Endothelial cell of umbilical vein (primary cell): ENCODE data around the gene SOSTDC1. TPM values are rescaled to one million over a fixed set of nuclear protein-coding genes. Genes with fewer than 3 reads are reported as not detected.
A peak's percentile ranks its signal among the peaks of the same experiment; 100 is the strongest.

Source experiments
- BruUV-seq: library from RNA; stranded (reverse); fragments of 400-500 nt; replicated peaks from 2 replicates; lab custom pipeline; 2021; lab: Mats Ljungman, UMichigan
- CTCF ChIA-PET: fragments of 300-600, 350-600 bp; sonication (Branson Sonifier 250); formaldehyde crosslinking; loops from one replicate; lab custom pipeline; 2021; ENCODE audit warnings: antibody characterized with exemption, inconsistent platforms; lab: Charles Lee
- POLR2A ChIA-PET: fragments of 300-600, 350-600 bp; sonication (Branson Sonifier 250); formaldehyde crosslinking; loops from one replicate; lab custom pipeline; 2021; ENCODE audit warnings: antibody characterized with exemption, inconsistent platforms; lab: Charles Lee
- DNase-seq: peaks from one replicate; pipeline ENCODE4 v3.0.0-alpha.2; 2011; ENCODE audit warnings: low read depth, low spot score
- FAIRE-seq: peaks from 2 replicates; lab custom pipeline; 2011; peaks lifted over from hg19 to GRCh38; lab: Jason Lieb, UNC
- H2AFZ ChIP-seq: 2 replicates; pipeline ENCODE4 v1.6.0; 2012; ENCODE audit warnings: low read depth, low read length, control low read depth, inconsistent platforms
- H3K27ac ChIP-seq: 2 replicates; pipeline ENCODE4 v1.5.1; 2011; ENCODE audit warnings: low read depth, mild to moderate bottlenecking, control low read depth, low read length, moderate library complexity; ENCODE audit not compliant: insufficient read depth
- H3K27me3 ChIP-seq, 2 experiments: 2 replicates each; pipeline versions ENCODE4 v1.6.0 to v1.6.1; 2011; ENCODE audit warnings: low read length in 2 of 2, mixed read lengths in 1 of 2; ENCODE audit not compliant: control insufficient read depth in 2 of 2, insufficient read depth in 2 of 2
- H3K36me3 ChIP-seq, 2 experiments: 2 replicates in 1 of 2; 3 replicates in 1 of 2; pipeline ENCODE4 v1.5.1; 2011; ENCODE audit warnings: low read length in 2 of 2, mild to moderate bottlenecking in 1 of 2, moderate library complexity in 1 of 2; ENCODE audit not compliant: control insufficient read depth in 2 of 2, insufficient read depth in 2 of 2; ENCODE audit errors: extremely low read depth in 1 of 2
- H3K4me1 ChIP-seq: 3 replicates; pipeline ENCODE4 v1.5.1; 2011; ENCODE audit warnings: mild to moderate bottlenecking, low read length; ENCODE audit not compliant: control insufficient read depth, insufficient read depth; ENCODE audit errors: extremely low read depth
- H3K4me2 ChIP-seq: 2 replicates; pipeline ENCODE4 v1.6.1; 2011; ENCODE audit warnings: low read length, control low read depth, mixed read lengths; ENCODE audit not compliant: insufficient read depth
- H3K4me3 ChIP-seq, 3 experiments: fragments of 200-600 bp in 1 of 3; sonication (generic), shearing (Covaris generic) in 1 of 3; replicated peaks in 1 of 3; 2 replicates each; pipeline ENCODE4 v1.5.1; 2011 to 2016; ENCODE audit warnings: control low read depth in 3 of 3, low read length in 3 of 3, mild to moderate bottlenecking in 2 of 3, inconsistent platforms in 1 of 3, low read depth in 1 of 3, moderate library complexity in 1 of 3; ENCODE audit not compliant: insufficient read depth in 1 of 3
- H3K79me2 ChIP-seq: 2 replicates; pipeline ENCODE4 v1.6.0; 2012; ENCODE audit warnings: low read length, inconsistent platforms; ENCODE audit not compliant: control insufficient read depth, insufficient read depth
- H3K9ac ChIP-seq: replicated peaks from 2 replicates; pipeline ENCODE3; 2011; ENCODE audit warnings: low read length, control low read depth; ENCODE audit not compliant: insufficient read depth; ENCODE audit errors: extremely low read depth
- H3K9me1 ChIP-seq: replicated peaks from 3 replicates; pipeline ENCODE4 v1.6.0; 2011; ENCODE audit warnings: mild to moderate bottlenecking, low read length; ENCODE audit not compliant: control insufficient read depth, insufficient read depth; ENCODE audit errors: extremely low read depth
- H3K9me3 ChIP-seq: replicated peaks from 2 replicates; pipeline ENCODE4 v1.5.1; 2012; ENCODE audit warnings: low read length, inconsistent platforms; ENCODE audit not compliant: control insufficient read depth, insufficient read depth
- H4K20me1 ChIP-seq: replicated peaks from 2 replicates; pipeline ENCODE3; 2011; ENCODE audit warnings: mild to moderate bottlenecking, low read length; ENCODE audit not compliant: control insufficient read depth, insufficient read depth; ENCODE audit errors: extremely low read depth
- CTCF ChIP-seq, 2 donors: IDR thresholded peaks; 1 replicate in 1 of 2; 2 replicates in 1 of 2; pipeline ENCODE4 v1.5.1; 2011; ENCODE audit warnings: low read length in 2 of 2, mild to moderate bottlenecking in 2 of 2, moderate library complexity in 2 of 2, control low read depth in 1 of 2, inconsistent platforms in 1 of 2, low read depth in 1 of 2; ENCODE audit not compliant: insufficient read depth in 1 of 2; ENCODE audit errors: extremely low read depth in 1 of 2
- EZH2 ChIP-seq: IDR thresholded peaks from 2 replicates; pipeline ENCODE4 v1.6.1; 2012; ENCODE audit warnings: borderline replicate concordance, low read depth, mild to moderate bottlenecking, moderate library complexity, low read length, inconsistent platforms; ENCODE audit not compliant: severe bottlenecking
- FOS ChIP-seq: IDR thresholded peaks from 2 replicates; pipeline ENCODE4 v1.6.1; 2011; ENCODE audit warnings: mild to moderate bottlenecking, low read length, moderate library complexity, borderline replicate concordance; ENCODE audit not compliant: insufficient read depth
- GATA2 ChIP-seq: IDR thresholded peaks from 2 replicates; pipeline ENCODE4 v1.7.0; 2011; ENCODE audit warnings: low read depth, mild to moderate bottlenecking, moderate library complexity, mixed read lengths, low read length; ENCODE audit not compliant: insufficient read length, insufficient read depth
- JUN ChIP-seq: IDR thresholded peaks from 2 replicates; pipeline ENCODE4 v1.6.1; 2011; ENCODE audit warnings: borderline replicate concordance, low read depth; ENCODE audit not compliant: insufficient read length, insufficient read depth
- MAX ChIP-seq: IDR thresholded peaks from 2 replicates; pipeline ENCODE4 v1.6.1; 2011; ENCODE audit not compliant: insufficient read depth, insufficient read length
- MYC ChIP-seq: IDR thresholded peaks from one replicate; pipeline ENCODE4 v1.6.1; 2011; ENCODE audit warnings: mild to moderate bottlenecking, low read depth, low read length
- POLR2A ChIP-seq: IDR thresholded peaks from 2 replicates; pipeline ENCODE4 v1.6.1; 2012; ENCODE audit warnings: low read depth, mild to moderate bottlenecking, control low read depth, low read length
- POLR2AphosphoS5 ChIP-seq: IDR thresholded peaks from 2 replicates; pipeline ENCODE4 v1.6.1; 2012; ENCODE audit warnings: low read depth, mild to moderate bottlenecking, control low read depth, low read length, moderate library complexity; ENCODE audit not compliant: insufficient read depth
- dilution Hi-C: fragments of 300-500 bp; cut with MboI; formaldehyde crosslinking; loops from one replicate; pipeline ENCODE4 v1.15.0; 2019; ENCODE audit warnings: low sequenced_read_pairs; ENCODE audit not compliant: extremely low pct_ligation_motif_present
- intact Hi-C: fragments of 100-400 bp; cut with micrococcal nuclease; formaldehyde crosslinking; loops from one replicate; pipeline ENCODE4 v1.10.0; 2022
- polyA plus RNA-seq, 4 experiments: library from polyadenylated mRNA; depleted of rRNA in 3 of 4; stranded (reverse) in 3 of 4; unstranded in 1 of 4; fragments of >200 nt; gene quantifications; 2 replicates each; pipeline versions ENCODE4 v1.2.1 to v1.2.3, GENCODE V29; 2011 to 2012; ENCODE audit warnings: missing spikeins in 1 of 4
- total RNA-seq: library from RNA; stranded (reverse); gene quantifications from 2 replicates; pipeline ENCODE4 v1.2.3, GENCODE V29; 2021

SOSTDC1 gene
- total and polyA plus RNA-seq, 2 donors (not counting 3 experiments of a cell fraction or from before 2014, with no cell fraction given): not detected

- H4K20me1 ChIP-seq: no peaks in the 10 kb centered on the region
- peak overlapping the region; percentile 88 for H3K4me2 ChIP-seq
- no TSS peak for BruUV-seq
- dilution Hi-C loops: no loop called here
- no peaks in the 10 kb centered on the region for H3K9me3 ChIP-seq
- no peak for TF ChIP-seq JUN
- TF ChIP-seq POLR2A: no peak
- TF ChIP-seq MYC: no peak
- no peak for TF ChIP-seq POLR2AphosphoS5
- no peak for TF ChIP-seq MAX
- TF ChIP-seq EZH2: no peak
- TF ChIP-seq GATA2: no peak
- no peak for TF ChIP-seq FOS
- TF ChIP-seq CTCF (IDR thresholded peaks at IDR 0.05; ENCODE audit: extremely low read depth in 1 of 2, insufficient read depth in 1 of 2, low read depth in 1 of 2, low read length in 2 of 2): no peak
- ChIA-PET CTCF (interaction anchor here (1.2 to 2.7 kb wide), 5 partner anchors 14 to 342 kb away, joined by 3 to 15 read pairs (median 5); no protein-coding TSS in a partner anchor), POLR2A (interaction anchor here (1.1 kb wide), 1 partner anchor 322 kb away, joined by 5 read pairs; no protein-coding TSS in a partner anchor)
- DNase-seq (no peak), FAIRE-seq (no peak)
- no peaks in the 10 kb centered on the region for H3K27me3 ChIP-seq
- peak overlapping the region; percentile 92 for H2AFZ ChIP-seq
- H3K4me3 ChIP-seq: peak overlapping the region in 1 of 3 experiments; percentile 66
- H3K79me2 ChIP-seq: no peaks in the 10 kb centered on the region
- H3K27ac ChIP-seq: no peak overlapping the region
- no peaks in the 10 kb centered on the region for H3K9me1 ChIP-seq
- intact Hi-C loops: loop anchor here (5.0 to 10.0 kb wide), 3 partner anchors 293 to 735 kb away; partner anchors contain the start of gene MEOX2
- H3K9ac ChIP-seq: peak overlapping the region; percentile 93
- peaks cover 13% of the 10 kb centered on the region for H3K4me1 ChIP-seq
- no peaks in the 10 kb centered on the region for H3K36me3 ChIP-seq
Measured at GRCh38 chr7:16419859-16420258, 45.7 kb downstream of the SOSTDC1 start.
